Natural killer cell (primary cell): ENCODE data around the gene SERPIND1. TPM values are rescaled to one million over a fixed set of nuclear protein-coding genes. Genes with fewer than 3 reads are reported as not detected.

ENCODE experiments used
- ATAC-seq, 3 donors: fragments of 150-1000 bp in 2 of 3; fragments of 200-7000 bp in 1 of 3; cut with Tn5 transposase; 1 replicate in 1 of 3; 2 replicates in 2 of 3; pipeline ENCODE4 v1.10.0; 2021; ENCODE audit warnings: mild to moderate bottlenecking in 2 of 3, moderate library complexity in 2 of 3
- DNase-seq, 2 donors: peaks; one replicate each; pipeline versions ENCODE4 v3.0.0 to v3.0.0-alpha.2; 2013 to 2021; ENCODE audit warnings: mixed read lengths in 1 of 2
- H3K27ac ChIP-seq: one replicate; pipeline ENCODE4 v1.5.1; 2013; ENCODE audit warnings: mild to moderate bottlenecking, low read length
- H3K27me3 ChIP-seq: one replicate; pipeline ENCODE4 v1.6.1; 2013; ENCODE audit warnings: low read length; ENCODE audit not compliant: control insufficient read depth, insufficient read depth
- H3K36me3 ChIP-seq: one replicate; pipeline ENCODE4 v1.6.1; 2013; ENCODE audit warnings: low read length; ENCODE audit not compliant: control insufficient read depth, insufficient read depth
- H3K4me1 ChIP-seq: one replicate; pipeline ENCODE4 v1.6.1; 2013; ENCODE audit warnings: low read length; ENCODE audit not compliant: control insufficient read depth, insufficient read depth
- H3K4me3 ChIP-seq: one replicate; pipeline ENCODE4 v1.5.1; 2013; ENCODE audit warnings: low read length
- H3K9me3 ChIP-seq: one replicate; pipeline ENCODE4 v1.6.1; 2013; ENCODE audit warnings: low read length; ENCODE audit not compliant: control insufficient read depth, insufficient read depth
- H3K27ac Mint-ChIP-seq, 2 donors: one replicate each; pipeline ENCODE4 v1.8.0; 2022; ENCODE audit warnings: mild to moderate bottlenecking in 2 of 2, mixed read lengths in 2 of 2, moderate library complexity in 1 of 2
- H3K27me3 Mint-ChIP-seq, 2 donors: one replicate each; pipeline ENCODE4 v1.8.0; 2022; ENCODE audit warnings: low read depth in 2 of 2, mixed read lengths in 2 of 2
- H3K36me3 Mint-ChIP-seq: one replicate; pipeline ENCODE4 v1.8.0; 2022; ENCODE audit warnings: mixed read lengths
- H3K4me1 Mint-ChIP-seq, 2 donors: one replicate each; pipeline ENCODE4 v1.8.0; 2022; ENCODE audit warnings: mixed read lengths in 2 of 2
- H3K4me3 Mint-ChIP-seq: one replicate; pipeline ENCODE4 v1.8.0; 2022; ENCODE audit warnings: mild to moderate bottlenecking, moderate library complexity, mixed read lengths
- H3K9me3 Mint-ChIP-seq, 2 donors: one replicate each; pipeline ENCODE4 v1.8.0; 2022; ENCODE audit warnings: mixed read lengths in 2 of 2
- WGBS: methylation state at CpG from one replicate; pipeline ENCODE4 v1.1.7; 2013; ENCODE audit warnings: missing lambda C conversion rate; ENCODE audit not compliant: insufficient coverage; 5-methylcytosine and 5-hydroxymethylcytosine counted together
- intact Hi-C: fragments of 100-400 bp; cut with micrococcal nuclease; formaldehyde crosslinking; loops from one replicate; pipeline ENCODE4 v1.14.2; 2022
- total RNA-seq, 4 donors: library from RNA; stranded (reverse); fragments of 120-200 nt in 1 of 4; gene quantifications; one replicate each; pipeline versions ENCODE4 v1.2.3 to v1.2.4, GENCODE V29; 2013 to 2022
- TF ChIP-seq, protein P1 (sequence below): fragments of 200-600 bp; IDR thresholded peaks from one replicate; pipeline ENCODE4 v1.8.0; 2022; ENCODE audit warnings: antibody characterized with exemption

SERPIND1 gene
- total RNA-seq, 3 donors from 2014 or later (not counting 1 experiment from before 2014, with no cell fraction given), result 0.43 TPM; not detected in 2

DNA sequence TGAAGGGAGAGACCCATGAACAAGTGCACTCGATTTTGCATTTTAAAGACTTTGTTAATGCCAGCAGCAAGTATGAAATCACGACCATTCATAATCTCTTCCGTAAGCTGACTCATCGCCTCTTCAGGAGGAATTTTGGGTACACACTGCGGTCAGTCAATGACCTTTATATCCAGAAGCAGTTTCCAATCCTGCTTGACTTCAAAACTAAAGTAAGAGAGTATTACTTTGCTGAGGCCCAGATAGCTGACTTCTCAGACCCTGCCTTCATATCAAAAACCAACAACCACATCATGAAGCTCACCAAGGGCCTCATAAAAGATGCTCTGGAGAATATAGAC, 5.9 kb downstream of the SERPIND1 start:
- H3K4me3 Mint-ChIP-seq, result no peak overlapping the region
- intact Hi-C loops, result no loop called here

DNA sequence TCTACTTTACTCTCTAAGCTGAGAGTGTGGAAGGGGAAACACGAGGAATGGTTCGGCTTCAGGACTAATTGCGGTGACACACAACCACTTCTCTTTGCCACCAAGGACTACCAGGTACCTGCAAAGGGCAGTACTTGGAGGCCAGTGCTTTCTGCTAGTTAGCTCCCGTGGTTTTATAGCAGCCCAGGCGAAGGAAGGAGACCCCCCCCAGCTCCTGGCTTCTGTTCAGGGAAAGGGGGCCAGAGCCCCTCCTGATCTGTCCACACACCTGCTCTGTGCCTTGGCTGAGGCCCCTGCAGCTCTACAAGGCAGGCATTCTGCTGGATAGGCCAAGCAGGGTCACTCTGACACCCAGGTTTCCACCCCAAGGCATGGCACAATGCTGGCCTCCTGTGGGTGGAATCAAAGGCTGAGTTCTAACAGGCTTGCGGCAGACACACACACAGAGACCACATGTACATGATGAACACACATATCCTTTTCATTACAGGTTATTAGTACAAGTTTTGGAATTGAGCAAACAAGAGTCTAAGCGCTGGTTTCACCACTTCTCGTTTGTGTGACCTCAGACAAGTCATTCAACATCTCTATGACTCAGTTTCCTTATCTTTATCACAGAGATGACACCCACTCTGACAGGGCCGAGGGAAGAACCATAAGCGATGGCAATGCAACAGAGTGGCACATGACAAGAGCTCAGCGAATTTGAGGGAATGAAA, 7.5 kb downstream of the SERPIND1 start:
- TF ChIP-seq, protein P1, sequence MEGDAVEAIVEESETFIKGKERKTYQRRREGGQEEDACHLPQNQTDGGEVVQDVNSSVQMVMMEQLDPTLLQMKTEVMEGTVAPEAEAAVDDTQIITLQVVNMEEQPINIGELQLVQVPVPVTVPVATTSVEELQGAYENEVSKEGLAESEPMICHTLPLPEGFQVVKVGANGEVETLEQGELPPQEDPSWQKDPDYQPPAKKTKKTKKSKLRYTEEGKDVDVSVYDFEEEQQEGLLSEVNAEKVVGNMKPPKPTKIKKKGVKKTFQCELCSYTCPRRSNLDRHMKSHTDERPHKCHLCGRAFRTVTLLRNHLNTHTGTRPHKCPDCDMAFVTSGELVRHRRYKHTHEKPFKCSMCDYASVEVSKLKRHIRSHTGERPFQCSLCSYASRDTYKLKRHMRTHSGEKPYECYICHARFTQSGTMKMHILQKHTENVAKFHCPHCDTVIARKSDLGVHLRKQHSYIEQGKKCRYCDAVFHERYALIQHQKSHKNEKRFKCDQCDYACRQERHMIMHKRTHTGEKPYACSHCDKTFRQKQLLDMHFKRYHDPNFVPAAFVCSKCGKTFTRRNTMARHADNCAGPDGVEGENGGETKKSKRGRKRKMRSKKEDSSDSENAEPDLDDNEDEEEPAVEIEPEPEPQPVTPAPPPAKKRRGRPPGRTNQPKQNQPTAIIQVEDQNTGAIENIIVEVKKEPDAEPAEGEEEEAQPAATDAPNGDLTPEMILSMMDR, result no peak
- peaks cover 37% of the 10 kb centered on the region for H3K36me3 ChIP-seq
- no peaks in the 10 kb centered on the region for H3K9me3 ChIP-seq
- H3K4me3 Mint-ChIP-seq, result no peak overlapping the region
- no peak overlapping the region for H3K4me3 ChIP-seq
- 93% methylated on average over 8 of the region's 11 CpGs for WGBS
- no peak overlapping the region for H3K27ac ChIP-seq
- intact Hi-C loops, result no loop called here
- no peaks in the 10 kb centered on the region for H3K27me3 ChIP-seq
- no peak overlapping the region for H3K27ac Mint-ChIP-seq
- DNase-seq (no peak), ATAC-seq (peak in 1 of 3 donors; percentile 74)
- H3K27me3 Mint-ChIP-seq, result no peaks in the 10 kb centered on the region
- no peaks in the 10 kb centered on the region for H3K4me1 Mint-ChIP-seq
- H3K36me3 Mint-ChIP-seq, result no peaks in the 10 kb centered on the region
- H3K9me3 Mint-ChIP-seq, result no peaks in the 10 kb centered on the region
- H3K4me1 ChIP-seq, result no peaks in the 10 kb centered on the region

More for the DNA sequence above, 5.9 kb downstream of the SERPIND1 start:
- no peaks in the 10 kb centered on the region for H3K9me3 Mint-ChIP-seq
- no peaks in the 10 kb centered on the region for H3K4me1 Mint-ChIP-seq
- DNase-seq (no peak), ATAC-seq (no peak)
- H3K27ac Mint-ChIP-seq, result no peak overlapping the region
- no peaks in the 10 kb centered on the region for H3K27me3 Mint-ChIP-seq
- Histone ChIP-seq H3K36me3 (peaks cover 35% of the 10 kb centered on the region), H3K27ac (no peak overlapping the region), H3K4me1 (no peaks in the 10 kb centered on the region), H3K4me3 (no peak overlapping the region), H3K27me3 (no peaks in the 10 kb centered on the region), H3K9me3 (no peaks in the 10 kb centered on the region)
- no peaks in the 10 kb centered on the region for H3K36me3 Mint-ChIP-seq
- WGBS, result 95% methylated on average over 5 of the region's 5 CpGs
- TF ChIP-seq, protein P1, result no peak

DNA sequence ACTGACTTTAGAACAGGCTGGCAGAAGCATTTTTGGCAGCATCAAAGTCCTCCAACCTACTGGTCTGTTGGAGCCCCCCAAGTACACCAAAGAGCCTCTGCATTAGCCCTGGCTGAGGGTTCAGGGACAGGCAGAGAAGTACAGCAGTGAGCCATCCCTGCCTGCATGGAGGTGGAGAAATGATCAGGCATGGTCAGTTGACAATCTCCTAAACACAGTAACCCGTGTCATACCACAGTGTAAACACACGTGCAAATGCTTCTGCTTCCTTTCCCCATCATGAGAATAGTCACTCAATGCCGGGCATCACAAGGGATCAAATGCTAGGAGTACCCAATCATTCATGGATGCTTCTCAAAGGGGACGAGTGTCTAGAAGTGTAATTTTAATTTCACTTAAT, 8.2 kb downstream of the SERPIND1 start:
- H3K4me3 Mint-ChIP-seq, result no peak overlapping the region
- no peaks in the 10 kb centered on the region for H3K27me3 ChIP-seq
- H3K36me3 ChIP-seq, result peaks cover 42% of the 10 kb centered on the region
- H3K4me3 ChIP-seq, result no peak overlapping the region
- ATAC-seq, result no peak
- H3K4me1 ChIP-seq, result no peaks in the 10 kb centered on the region
- H3K27me3 Mint-ChIP-seq, result no peaks in the 10 kb centered on the region
- H3K9me3 ChIP-seq, result no peaks in the 10 kb centered on the region
- TF ChIP-seq, protein P1, result no peak
- no peaks in the 10 kb centered on the region for H3K9me3 Mint-ChIP-seq
- DNase-seq, result no peak
- H3K27ac ChIP-seq, result no peak overlapping the region
- intact Hi-C loops, result no loop called here
- H3K36me3 Mint-ChIP-seq, result no peaks in the 10 kb centered on the region
- WGBS, result 93% methylated on average over 3 of the region's 4 CpGs
- H3K4me1 Mint-ChIP-seq, result no peaks in the 10 kb centered on the region
- no peak overlapping the region for H3K27ac Mint-ChIP-seq
